Measurements from ENCODE around the gene MPPE1.

- TF ChIP-seq CTCF (IDR thresholded peaks at IDR 0.05), result no peak
- no peak for TF ChIP-seq POLR2A (IDR thresholded peaks at IDR 0.05)
- no peak for TF ChIP-seq POLR2AphosphoS5 (IDR thresholded peaks at IDR 0.05)
Observed at GRCh38 chr18:11923450-11923849, 15.3 kb upstream of the MPPE1 start.

All from gastroesophageal sphincter (tissue), 3 donors.